Uterus (tissue), 2 donors: ENCODE data around the gene RAB40C.

Source experiments
- POLR2A ChIP-seq, 2 donors: fragments of 450-650 bp; IDR thresholded peaks; one replicate each; pipeline ENCODE4 v1.6.1; 2016; ENCODE audit warnings: antibody characterized with exemption in 2 of 2, mild to moderate bottlenecking in 1 of 2, moderate library complexity in 1 of 2
- TF ChIP-seq, protein P1 (sequence below), 4 experiments: fragments of 200-600 bp in 2 of 4; fragments of 450-650 bp in 2 of 4; sonication (generic) in 2 of 4; IDR thresholded peaks; one replicate each; pipeline ENCODE4 v1.5.1; 2016 to 2019; ENCODE audit warnings: antibody characterized with exemption in 4 of 4, mild to moderate bottlenecking in 2 of 4, moderate library complexity in 1 of 4

DNA sequence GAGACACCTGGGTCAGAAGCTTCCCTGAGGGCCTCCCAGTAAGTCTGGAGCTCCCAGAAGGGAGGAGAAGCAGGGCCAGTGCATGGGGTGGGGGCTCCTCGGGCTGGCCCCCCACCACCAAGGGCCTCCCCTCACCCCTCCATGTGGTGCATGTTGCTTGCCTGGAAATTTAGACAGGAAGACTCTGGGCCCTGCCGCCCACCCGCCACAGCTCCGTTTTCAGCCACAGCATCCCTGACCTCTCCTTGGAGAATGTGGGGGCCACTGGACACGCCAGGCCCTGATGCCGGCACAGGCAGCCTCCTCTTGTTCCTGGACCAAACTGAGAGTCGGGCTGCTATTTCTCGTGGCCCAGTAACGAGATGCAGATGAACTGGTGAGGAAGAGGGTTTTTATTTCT lies 49.0 kb downstream of the RAB40C start:
- TF ChIP-seq, protein P1, sequence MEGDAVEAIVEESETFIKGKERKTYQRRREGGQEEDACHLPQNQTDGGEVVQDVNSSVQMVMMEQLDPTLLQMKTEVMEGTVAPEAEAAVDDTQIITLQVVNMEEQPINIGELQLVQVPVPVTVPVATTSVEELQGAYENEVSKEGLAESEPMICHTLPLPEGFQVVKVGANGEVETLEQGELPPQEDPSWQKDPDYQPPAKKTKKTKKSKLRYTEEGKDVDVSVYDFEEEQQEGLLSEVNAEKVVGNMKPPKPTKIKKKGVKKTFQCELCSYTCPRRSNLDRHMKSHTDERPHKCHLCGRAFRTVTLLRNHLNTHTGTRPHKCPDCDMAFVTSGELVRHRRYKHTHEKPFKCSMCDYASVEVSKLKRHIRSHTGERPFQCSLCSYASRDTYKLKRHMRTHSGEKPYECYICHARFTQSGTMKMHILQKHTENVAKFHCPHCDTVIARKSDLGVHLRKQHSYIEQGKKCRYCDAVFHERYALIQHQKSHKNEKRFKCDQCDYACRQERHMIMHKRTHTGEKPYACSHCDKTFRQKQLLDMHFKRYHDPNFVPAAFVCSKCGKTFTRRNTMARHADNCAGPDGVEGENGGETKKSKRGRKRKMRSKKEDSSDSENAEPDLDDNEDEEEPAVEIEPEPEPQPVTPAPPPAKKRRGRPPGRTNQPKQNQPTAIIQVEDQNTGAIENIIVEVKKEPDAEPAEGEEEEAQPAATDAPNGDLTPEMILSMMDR (IDR thresholded peaks at IDR 0.05), result no peak
- TF ChIP-seq POLR2A (IDR thresholded peaks at IDR 0.05), result no peak
